DMS 273 (cell line): Measurements from ENCODE around the gene CHCHD3.

ENCODE experiments used
- DNase-seq: peaks from one replicate; lab custom pipeline; 2025; ENCODE audit not compliant: unreplicated experiment; lab: John Stamatoyannopoulos, UW

CHCHD3 gene

DNA sequence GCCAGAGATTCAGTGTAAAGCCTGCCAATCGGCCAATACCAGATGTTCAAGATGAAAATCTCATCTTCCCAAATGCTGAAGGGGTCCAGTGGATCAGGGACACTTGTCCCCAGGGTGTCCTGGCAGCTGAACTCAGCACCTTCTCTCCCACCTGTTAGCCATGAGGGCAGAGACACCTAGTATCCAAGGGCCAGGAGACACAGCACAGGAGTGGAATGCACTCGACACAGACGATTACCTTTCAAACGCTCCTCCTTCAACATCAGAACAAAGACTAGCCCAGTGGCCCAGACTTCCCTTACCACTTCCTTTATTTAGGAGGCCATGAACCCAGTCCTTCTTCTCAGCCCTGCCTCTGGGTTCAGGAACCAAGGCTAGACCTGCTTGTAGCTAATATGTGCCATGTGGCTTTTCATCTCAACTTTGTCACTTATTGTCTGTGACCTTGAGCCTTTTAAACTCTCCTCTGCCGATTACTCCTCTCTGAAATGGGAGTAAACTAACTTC, 325.4 kb downstream of the CHCHD3 start:
- DNase-seq = no peak

DNA sequence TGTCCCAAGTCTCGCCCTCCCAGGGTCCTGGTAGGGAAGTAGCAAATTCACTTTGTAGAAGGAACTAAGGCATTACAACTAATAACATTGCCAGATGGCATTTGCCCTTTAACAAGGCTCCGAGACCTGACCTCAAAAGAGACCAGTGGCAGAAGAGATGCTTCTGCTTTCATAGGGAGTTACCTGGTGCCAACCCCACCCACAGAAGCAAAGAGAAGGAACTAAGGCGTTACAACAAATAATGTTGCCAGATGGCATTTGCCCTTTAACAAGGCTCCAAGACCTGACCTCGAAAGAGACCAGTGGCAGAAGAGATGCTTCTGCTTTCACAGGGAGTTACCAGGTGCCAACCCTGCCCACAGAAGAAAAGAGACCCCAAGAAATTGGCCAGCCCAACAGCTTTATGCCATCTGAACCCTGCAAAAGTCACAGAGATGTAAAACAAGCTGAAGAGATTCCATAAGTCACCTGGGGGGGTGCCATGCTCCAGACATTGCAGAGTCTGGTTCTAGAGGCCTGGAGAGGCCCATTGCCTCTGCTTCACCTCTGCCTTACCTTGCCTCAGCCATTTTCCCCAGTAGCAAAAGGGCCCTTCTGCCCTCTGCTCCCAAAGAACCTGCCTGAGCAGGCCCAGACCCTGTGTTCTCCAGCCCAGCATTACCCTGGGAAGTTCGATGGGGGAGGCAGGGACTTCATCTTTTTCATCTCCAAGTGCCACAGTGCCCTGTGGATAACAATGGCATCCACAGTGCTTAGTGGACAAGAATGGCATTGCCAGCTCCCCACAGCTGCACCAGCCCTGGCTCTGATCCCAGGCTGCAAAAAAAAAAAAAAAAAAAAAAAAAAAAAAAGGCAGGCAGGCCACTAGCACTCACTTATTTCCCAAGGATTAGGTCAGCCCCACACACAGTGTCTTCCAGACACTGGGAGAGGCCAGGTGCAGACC, 326.1 kb downstream of the CHCHD3 start:
- DNase-seq = peak; percentile 44

DNA sequence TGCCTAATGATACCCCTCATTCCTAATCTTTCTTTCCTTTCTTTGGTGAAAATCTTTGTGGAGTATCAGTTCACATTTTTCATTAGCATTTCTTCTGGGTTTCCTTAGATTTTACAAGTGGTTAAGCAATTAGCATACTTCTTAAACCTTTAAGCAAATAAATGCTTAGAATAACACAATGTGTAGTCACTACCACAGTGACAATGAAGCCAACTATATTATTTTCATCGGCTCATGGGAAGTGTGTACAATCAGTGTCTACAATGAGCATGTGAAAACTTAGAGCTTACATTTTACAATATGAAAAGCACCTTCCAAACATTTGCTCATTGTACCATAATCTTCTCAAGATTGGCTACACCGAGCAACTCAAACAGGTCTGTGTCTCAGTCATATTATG, 329.5 kb downstream of the CHCHD3 start:
- no peak for DNase-seq

DNA sequence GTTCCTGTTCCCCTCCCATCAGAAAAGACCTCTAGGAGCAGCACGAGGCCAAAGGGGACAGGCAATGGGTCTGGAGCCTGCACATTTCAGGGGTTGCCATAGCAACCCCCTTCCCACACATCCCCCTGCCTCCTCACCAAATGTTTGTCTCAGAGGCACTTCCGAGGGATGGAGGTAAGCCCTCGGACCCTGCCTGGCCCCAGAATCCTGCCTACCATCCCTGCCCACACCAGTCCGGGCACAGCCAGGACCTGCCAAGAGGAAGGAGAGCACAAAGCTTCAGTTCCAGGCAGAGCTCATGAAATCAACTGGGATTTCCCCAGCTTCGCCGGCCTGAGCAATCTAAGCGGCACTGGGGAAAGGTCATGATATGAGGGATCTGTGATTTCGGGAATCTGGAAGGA, 330.6 kb downstream of the CHCHD3 start:
- DNase-seq = no peak

DNA sequence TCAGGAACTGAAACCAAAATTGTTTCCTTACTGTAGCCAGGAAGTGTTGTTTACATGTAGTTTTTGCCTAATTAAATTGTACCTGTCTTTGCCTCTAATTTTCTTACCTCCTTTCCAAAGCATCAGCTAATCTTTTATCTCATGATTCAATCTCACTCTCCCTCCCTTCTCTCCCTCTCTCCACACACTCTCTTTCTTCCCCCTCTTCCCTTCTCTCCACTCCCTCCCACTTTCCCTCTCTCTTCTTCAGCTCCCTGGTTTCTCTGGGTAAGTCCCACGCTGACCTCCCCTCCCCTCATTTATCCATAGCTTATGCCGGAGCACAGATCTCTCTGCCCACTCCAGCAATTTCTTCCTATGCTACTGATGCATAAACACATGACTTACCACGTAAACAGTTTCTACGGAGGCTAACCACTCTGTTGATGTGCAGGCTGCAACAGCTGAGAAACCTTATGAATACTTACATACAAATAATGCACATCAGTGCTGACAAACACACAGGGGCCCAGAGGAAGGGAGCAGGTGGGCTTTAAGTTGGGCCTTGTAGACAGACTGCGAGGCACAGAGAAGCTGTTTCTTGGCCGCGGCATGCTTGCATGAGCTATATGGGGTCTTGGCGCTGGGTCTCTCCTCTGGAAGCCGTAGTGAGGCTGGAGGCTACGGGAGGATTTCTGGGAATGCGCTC, 331.2 kb downstream of the CHCHD3 start:
- no peak for DNase-seq

DNA sequence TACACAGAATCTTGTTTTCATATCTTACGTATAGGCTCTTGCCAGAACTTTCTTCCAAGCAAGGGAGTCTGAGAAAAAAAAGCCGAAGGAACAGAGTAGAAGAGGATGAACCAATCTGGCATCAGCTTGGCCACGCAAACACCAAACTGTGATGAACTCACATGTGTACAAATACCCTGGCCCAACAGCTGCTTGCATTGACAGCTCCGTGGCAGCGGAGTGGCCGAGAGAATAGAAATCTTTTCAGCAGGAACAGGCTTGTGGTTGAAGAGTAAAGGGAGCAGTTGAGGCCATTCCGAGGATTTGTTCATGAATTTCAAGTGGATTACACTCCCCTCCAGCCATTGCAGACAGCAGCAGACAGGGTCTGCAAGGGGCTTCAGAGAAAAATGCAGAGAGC, 331.8 kb downstream of the CHCHD3 start:
- no peak for DNase-seq

DNA sequence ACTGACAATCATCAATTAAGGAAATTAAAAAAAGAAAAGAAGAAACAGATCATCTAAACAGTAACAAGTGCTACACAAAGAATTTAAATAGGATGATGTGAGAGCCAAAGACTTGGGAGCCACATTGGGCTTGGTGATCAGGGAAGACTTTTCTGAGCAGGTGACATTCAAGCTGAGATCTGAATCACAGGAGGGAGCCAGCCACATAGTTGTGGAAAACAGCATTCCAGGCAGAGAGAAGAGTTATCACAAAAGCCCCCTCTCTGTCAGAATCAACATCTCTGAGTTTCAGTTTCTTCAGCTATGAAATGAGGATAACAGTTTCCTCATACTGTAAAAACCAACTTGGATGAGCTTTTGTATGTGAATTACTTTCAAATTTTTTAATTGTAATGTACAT, 336.4 kb downstream of the CHCHD3 start:
- no peak for DNase-seq

DNA sequence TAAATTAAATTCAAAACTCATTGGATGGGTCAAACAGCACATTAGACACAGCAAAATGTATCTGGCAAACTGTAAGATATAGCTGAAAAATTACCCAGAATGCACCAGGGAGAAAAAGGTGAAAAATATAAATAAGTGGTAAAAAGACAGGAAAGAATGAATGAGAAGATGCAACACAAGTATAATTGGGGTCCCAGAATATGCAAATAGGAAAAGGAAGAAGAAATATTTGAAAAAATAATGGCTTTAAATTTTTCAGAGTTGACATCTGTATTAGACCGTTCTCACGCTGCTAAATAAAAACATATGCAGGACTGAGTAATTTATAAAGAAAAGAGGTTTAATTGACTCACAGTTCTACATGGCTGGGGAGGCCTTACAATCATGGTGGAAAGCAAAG, 337.9 kb downstream of the CHCHD3 start:
- no peak for DNase-seq

DNA sequence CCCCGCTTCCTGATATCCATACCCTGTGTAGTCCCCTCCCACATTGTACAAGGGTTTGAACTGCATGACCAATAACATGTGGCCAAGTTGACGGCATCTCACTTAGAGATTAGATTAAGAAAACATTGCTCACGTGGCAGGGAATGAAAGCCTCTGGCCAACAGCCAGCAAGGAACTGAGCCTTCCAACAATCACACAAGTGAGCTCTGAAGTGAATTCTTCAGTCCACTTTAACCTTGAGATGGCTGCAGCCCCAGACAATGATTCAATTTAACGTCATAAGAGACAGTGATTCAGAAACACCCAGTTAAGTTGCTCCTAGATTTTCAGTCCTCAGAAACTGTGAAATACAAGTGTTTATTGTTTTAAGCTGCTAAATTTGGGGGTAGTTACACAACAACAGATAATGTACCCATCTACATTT, 339.7 kb downstream of the CHCHD3 start:
- DNase-seq = no peak

DNA sequence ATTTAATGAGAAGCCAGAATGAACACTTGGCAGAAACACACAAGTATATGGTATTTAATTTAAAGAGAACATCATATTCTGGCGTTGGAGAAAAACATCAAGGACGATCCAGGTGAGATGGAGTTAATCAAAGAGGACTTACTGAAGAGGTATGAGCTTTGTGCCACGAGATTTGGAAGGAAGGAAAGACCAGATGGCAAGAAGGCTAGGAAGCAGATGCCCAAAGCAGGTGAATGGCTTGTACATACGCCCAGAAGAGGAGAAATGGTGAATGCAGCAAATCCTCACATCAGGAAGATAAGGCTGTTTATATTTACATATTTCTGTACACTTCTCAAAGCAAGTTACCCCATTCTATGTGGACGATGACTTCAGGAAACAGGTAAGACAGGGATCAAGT, 341.7 kb downstream of the CHCHD3 start:
- DNase-seq = peak; percentile 18

DNA sequence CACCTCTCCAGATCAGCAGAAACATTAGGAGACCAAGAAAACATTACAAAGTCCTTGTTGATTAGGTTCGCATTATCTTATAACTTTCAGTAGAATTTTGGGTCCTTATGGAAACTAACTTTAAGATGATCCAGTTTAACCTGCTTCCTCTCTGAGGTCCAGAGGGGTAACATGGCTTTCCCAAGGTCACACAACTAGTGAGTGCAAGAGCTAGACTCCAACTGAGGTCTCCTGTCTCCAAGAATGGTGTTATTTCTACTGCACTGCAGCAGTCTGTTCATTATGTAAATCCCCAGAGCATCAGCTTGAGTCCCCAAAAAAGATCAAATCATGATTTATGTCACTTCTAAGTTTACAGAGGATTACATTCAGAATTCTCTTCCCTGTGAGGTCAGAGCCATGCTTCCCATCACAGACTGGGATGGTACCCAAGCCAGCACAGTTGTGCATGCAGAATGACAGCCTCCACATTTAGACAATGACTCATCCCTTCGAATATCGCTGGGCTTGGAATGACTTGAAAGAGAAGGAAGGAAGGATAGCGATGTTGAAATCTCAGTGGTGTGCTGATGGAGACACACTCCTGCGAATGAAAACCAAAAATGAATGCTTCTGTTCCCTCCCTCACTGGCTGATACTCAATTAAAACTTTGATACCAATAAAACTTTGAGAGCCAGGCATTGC, 342.5 kb downstream of the CHCHD3 start:
- DNase-seq = peak; percentile 22

DNA sequence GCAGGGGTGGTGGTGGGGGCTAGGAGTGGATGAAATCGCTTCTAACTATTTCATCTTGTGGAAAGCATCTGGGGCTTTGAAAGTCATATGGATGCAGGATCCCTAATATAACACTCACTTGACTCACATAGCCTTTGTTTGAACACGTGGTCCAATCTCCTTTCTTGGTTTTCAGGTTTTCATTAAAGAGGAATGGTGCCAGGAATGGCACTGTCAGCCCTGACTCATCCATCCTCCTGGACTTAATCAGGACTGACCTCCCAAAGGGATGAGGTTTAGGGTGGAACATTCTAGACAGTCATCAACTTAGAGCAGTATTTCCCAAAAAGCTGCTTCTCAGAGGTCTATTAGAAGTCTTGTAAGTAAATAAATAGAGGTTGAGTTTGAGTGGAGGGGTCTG, 343.6 kb downstream of the CHCHD3 start:
- DNase-seq = no peak

DNA sequence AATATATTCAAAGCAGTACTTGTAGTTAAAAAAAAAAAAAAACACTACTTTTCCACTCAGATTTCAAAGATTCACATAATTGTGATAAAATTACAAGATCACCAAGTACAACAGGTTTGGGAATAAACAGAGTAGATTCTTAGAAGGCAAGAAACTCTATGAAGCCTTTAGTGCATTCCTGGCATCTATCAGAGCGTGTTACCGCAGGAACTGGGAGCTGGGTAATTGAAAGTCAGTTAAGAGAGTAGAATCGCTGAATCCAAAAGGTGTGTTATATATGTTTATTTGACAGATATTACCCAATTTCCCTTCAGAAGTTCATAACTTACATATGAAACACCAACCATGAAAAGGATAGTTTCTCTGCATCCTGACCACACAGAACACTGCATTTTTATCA, 346.4 kb downstream of the CHCHD3 start:
- no peak for DNase-seq
